ENCODE results near the gene ZFP91.
"Not testable (repeated sequence)": the region's sequence is repeated elsewhere in the genome, so short reads cannot be mapped to it uniquely, and the experiment has no call there.

DNA sequence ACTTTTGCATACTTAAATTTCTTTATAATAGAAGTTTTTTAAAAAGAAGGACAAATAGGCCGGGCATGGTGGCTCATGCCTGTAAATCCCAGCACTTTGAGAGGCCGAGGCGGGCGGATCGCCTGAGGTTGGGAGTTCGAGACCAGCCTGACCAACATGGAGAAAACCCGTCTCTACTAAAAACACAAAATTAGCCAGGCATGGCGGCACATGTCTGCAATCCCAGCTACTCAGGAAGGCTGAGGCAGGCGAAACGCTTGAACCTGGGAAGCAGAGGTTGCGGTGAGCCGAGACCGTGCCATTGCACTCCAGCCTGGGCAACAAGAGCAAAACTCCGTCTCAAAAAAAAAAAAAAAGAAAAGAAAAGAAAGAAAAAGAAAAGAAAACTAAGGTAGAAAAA lies 6.0 kb upstream of the ZFP91 start:
- TF ChIP-seq POLR2AphosphoS5 (IDR thresholded peaks at IDR 0.05; ENCODE audit: control insufficient read depth, insufficient read depth, low read depth, low read length); TGIF2 (CRISPR knock-in tag; IDR thresholded peaks at IDR 0.05); BHLHE40 (IDR thresholded peaks at IDR 0.05; ENCODE audit: low read length); ZNF239 (CRISPR knock-in tag; IDR thresholded peaks at IDR 0.05): not testable (repeated sequence)
- TF ChIP-seq, protein P1, sequence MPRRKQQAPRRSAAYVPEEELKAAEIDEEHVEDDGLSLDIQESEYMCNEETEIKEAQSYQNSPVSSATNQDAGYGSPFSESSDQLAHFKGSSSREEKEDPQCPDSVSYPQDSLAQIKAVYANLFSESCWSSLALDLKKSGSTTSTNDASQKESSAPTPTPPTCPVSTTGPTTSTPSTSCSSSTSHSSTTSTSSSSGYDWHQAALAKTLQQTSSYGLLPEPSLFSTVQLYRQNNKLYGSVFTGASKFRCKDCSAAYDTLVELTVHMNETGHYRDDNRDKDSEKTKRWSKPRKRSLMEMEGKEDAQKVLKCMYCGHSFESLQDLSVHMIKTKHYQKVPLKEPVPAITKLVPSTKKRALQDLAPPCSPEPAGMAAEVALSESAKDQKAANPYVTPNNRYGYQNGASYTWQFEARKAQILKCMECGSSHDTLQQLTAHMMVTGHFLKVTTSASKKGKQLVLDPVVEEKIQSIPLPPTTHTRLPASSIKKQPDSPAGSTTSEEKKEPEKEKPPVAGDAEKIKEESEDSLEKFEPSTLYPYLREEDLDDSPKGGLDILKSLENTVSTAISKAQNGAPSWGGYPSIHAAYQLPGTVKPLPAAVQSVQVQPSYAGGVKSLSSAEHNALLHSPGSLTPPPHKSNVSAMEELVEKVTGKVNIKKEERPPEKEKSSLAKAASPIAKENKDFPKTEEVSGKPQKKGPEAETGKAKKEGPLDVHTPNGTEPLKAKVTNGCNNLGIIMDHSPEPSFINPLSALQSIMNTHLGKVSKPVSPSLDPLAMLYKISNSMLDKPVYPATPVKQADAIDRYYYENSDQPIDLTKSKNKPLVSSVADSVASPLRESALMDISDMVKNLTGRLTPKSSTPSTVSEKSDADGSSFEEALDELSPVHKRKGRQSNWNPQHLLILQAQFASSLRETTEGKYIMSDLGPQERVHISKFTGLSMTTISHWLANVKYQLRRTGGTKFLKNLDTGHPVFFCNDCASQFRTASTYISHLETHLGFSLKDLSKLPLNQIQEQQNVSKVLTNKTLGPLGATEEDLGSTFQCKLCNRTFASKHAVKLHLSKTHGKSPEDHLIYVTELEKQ (CRISPR knock-in tag; IDR thresholded peaks at IDR 0.05) = not testable (repeated sequence)
- TF ChIP-seq, protein P2, sequence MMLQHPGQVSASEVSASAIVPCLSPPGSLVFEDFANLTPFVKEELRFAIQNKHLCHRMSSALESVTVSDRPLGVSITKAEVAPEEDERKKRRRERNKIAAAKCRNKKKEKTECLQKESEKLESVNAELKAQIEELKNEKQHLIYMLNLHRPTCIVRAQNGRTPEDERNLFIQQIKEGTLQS (IDR thresholded peaks at IDR 0.05) = not testable (repeated sequence)
- TF ChIP-seq, protein P2 (CRISPR knock-in tag; conservative IDR thresholded peaks at IDR 0.05) = not testable (repeated sequence)

Measured in K562 (cell line).